Embryonic facial prominence (tissue), 1 donor: ENCODE results near the gene CD164L2.

Experiments
- DNase-seq: peaks from one replicate; pipeline ENCODE4 v3.0.0-alpha.2; 2016; ENCODE audit errors: extremely low spot score

CD164L2 gene

GRCh38 chr1:27346991-27347624 is 36.0 kb downstream of the CD164L2 start:
- no peak for DNase-seq

DNA sequence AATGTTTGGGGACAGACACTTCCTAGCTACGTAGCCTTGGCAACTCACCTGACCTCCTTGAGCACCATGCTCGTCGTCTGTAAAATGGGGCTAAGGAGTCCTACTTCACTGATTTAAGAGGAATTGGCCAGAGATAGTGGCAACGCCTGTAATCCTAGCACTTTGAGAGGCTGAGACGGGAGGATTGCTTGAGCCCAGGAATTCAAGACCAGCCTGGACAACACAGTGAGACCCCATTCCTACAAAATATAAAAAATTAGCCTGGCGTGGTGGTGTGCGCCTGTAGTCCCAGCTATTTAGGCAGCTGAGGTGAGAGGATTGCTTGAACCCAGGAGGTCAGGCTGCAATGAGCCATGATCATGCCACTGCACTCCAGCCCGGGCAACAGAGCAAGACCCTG is 36.8 kb downstream of the CD164L2 start:
- no peak for DNase-seq

DNA sequence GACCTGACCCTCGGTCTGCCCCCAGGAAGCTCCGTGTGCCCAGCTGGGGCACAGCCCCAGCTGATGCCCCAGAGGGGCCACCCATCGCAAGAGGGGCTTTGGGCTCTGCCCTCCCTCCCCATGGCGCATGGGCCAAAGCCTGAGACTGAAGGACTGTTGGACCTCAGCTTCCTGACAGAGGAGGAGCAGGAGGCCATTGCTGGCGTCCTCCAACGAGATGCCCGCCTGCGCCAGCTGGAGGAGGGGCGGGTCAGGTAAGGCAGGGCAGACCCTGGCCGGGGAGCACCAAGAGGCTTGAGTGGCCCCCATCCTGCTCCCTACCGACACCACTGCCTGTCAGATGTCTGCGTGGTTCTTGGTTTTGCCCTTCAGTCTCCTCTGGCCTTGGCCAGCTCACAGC is 37.9 kb downstream of the CD164L2 start:
- no peak for DNase-seq

DNA sequence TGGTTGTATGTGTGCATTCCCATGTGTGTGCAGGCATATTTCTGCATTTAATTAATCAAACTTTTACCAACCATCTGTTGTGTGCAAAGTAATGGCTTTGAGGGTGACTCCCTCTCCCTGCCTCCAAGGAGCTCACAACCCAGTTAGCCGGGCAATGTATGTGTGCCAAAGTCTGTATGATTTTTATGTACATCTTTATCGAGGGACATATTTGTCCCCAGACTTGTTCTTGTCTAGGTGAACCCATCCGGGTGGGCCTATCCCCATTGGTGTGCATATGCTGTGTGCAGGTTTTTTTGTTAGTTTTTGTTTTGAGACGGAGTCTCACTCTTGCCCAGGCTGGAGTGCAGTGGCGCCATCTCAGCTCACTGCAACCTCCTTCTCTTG is 39.5 kb downstream of the CD164L2 start:
- no peak for DNase-seq

DNA sequence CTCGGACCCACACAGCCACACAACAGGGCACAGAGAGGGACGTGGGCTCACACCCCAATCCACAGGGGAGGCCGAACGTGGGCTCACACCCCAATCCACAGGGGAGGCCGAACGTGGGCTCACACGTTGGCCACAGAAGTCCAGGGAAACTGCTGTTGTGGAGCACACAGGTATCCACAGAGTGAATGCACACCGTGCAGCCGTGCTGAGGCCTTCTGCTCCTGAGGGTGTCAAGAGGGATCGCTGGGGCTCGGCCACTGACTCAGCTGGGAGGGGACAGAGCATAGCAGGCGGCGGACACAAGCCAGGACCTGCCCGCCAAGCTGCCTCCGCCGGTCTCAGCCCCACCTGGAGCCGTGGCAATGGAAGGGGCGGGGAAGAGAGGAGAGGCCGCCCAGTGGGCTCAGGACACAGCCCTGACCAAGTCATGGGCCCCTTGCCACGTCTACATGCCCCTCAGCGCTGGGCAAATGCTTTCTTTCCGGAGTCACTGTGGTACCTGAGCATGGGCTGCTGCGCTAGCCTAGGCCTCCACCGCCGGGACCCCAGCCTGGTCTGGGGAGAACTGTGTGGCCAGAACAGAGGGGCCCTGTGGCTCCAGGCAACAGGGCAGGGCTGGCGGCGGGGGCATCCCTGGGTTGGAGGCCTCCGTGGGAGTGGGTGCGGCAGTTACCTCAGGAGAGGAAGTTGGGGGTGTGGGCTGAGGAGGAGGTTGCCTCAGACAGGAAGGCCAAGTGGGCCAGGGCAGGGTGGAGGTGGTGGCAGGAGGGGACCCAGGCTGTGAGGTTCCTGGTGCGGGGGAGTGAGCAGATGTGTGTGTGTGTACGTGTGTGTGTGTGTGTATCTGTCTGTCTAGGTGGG is 40.1 kb downstream of the CD164L2 start:
- DNase-seq = no peak

GRCh38 chr1:27342391-27342777 is 40.7 kb downstream of the CD164L2 start:
- no peak for DNase-seq

- DNase-seq = no peak
These were observed 41.4 kb downstream of the CD164L2 start, which contains the start of gene SYTL1 for GRCh38 chr1:27341525-27342252. SYTL1 (plus strand) TSS chr1:27342022; CDS start chr1:27345335, 3,313 bp downstream.

GRCh38 chr1:27339213-27339612 is 43.9 kb downstream of the CD164L2 start:
- DNase-seq = no peak

DNA sequence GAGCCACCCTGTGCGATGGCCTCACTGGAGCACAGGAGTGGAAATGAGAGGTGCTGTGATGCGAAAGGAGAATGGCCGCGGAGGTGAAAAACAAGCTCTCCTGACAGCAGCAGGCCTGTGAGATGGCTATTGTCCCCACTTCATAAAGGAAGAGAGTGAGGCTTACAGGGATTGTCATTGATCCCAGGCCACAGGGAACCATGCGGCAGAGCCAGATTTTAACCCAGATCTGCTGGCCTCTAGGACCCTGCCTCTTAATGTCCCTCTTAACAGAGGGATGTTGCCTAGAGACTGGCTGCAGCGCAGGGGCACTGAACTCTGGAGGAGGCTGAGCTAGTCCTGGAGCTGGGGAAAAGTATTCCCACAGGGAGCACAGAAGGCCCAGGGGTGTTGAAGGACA is 44.4 kb downstream of the CD164L2 start:
- no peak for DNase-seq

DNA sequence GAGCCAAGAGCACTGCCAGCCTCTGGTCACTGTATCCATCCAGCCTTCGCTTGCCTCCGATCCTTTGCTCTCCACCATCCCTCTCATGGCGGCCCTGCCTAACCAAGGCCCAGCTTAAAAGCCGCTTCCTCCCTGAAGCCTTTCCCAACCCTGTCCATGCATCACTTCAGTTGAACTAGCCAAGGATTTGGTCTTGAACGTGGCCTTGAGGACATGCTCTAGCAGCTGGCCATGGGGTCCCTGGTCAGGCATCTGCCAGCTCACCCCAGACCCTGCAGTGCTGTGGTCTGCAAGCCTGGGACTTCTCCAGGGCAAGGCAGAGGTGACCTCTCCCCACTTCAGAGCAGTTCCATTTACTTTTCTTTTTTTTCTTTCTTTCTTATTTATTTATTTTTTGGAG is 46.4 kb downstream of the CD164L2 start:
- DNase-seq = no peak

DNA sequence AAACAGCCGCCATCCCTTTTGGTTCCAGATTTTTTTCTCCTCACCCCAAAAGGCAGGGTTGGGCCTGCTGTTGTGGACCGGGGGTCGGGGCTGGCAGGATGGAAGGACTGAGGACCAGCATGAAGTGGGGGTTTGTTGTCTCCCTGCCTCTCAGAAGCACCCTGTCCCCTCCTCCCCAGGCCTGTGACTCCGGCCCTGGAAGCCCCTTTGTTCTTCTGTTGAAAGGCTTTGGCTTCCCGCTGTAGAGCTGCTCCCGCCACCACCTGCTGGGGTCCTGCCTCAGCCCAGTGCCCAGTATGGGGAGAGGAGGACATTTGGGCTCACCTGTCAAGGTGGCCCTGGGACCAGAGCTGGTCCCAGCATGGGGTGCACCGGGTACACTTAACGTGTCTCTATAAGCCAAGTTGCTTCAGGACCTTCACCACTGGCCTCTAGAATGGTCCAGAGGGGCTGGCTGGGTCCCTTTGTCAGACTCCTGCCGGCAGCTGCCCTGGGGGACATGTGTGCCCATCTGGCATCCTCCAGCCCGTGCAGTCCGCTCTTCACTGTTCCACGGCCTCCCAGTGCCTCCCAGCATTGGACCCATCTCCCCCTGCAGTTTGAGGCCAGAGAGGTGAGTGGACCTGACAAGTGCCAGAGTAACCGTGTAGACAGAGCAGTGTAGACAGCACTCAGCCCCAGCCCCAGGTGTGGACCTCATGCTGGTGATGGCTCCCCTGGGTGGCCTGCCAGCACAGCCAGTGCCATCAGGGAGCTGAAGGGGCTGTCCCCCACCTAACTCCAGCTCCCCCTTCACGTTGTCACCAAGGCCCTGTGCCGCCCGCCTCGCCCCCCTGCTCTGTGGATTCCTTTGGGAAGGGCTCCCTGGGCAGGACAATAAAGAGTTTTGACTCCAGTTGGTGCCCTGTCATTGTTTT is 47.4 kb downstream of the CD164L2 start:
- no peak for DNase-seq

DNA sequence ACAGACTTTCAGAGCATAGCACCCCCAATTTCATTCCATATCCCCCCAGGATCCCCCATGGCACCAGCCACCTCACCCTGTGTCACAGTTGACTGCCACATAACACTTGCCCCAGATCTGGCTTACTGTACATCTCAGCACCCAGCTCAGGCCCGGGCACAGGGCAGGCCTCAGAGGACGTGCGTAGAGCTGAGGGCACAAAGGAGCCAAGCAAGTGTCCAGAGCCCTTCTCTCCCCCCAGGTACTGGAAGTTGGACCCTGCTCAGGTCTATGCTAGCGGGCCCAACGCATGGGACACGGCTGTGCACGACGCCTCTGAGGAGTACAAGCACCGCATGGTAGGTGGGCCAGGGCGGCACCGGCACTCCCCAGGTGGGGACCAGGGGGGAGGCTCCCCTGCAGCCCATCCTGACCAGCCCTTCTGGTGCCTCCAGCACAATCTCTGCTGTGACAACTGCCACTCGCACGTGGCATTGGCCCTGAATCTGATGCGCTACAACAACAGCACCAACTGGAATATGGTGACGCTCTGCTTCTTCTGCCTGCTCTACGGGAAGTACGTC is 49.3 kb downstream of the CD164L2 start:
- no peak for DNase-seq

DNA sequence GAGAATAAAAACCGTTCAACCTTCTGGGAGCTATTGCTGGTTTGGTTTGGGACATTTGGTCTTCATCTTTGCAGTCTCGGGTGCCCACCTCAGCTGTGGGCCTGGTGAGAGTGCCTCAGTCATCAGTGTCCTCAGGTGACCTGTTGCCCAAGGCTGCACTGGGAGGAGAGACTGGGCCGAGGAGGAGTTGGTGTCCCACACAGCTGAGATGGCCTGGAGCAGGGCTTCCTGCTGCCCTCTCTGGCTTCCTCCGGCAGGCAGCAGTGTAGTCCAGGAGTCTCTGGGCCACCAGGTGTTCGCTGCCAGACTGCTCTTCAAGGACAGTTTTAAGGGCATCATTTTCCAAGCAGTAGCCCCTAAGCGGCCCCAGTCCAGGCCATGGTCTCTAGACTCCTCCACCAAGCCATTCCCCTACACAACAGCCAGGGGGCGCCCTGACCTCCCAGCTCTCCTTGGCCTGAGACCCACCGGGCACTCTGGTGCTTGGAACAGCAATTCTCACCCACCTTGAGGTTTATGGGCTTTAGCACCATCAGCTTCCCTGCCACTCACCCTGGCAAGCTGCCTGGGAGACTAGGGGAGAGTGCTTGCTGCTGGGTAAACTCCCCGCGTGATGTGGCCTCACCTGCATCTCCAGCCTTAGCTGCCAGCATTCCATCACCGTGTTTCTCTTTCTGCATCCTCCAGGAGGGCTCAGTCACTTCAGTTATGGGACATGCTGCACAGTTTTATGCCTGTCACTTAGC is 50.4 kb downstream of the CD164L2 start:
- DNase-seq = no peak

DNA sequence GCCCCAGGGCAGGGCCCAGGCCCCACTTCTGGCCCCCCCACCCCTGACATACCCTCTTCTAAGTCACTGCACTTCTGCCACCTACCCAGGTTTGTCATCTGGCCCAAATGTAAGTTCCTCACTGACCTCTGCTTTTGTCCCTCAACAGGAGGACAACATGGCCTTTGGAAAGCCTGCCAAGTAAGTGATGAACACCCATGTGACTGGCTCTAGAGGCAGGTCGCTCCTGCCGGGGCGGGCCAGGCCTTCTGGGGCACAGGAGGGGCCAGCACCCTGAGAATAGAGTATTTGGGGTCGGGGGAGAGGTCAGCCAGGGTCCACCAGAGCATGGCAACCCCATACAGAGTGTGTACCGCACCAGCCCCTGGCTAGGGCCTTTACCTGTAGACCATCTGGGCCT is 51.2 kb downstream of the CD164L2 start:
- no peak for DNase-seq

- no peak for DNase-seq
These were observed 51.7 kb downstream of the CD164L2 start for GRCh38 chr1:27331426-27331825.

GRCh38 chr1:27330786-27331185 is 52.3 kb downstream of the CD164L2 start:
- no peak for DNase-seq
